ENCODE data around the gene FAM81A. TPM values are rescaled to one million over a fixed set of nuclear protein-coding genes. Genes with fewer than 3 reads are reported as not detected.

The FAM81A gene
- total and polyA plus RNA-seq, 4 donors, result under 0.01 to 0.13 (median 0.07) TPM

DNA sequence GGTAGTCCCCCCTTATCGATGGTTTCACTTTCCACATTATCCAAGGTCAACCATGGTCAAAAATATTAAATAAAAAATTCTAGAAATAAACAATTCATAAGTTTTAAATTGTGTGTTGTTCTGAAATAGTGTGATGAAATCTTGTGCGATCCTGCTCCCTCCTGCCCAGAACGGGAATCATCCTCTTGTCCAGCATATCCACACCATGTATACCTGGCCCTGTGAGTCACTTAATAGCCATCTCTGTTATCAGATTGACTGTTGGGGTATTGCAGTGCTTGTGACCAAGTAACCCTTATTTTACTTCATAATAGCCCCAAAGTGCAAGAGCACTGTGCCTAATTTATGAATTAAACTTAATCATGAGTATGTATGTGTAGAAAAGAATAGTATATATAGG is 19.1 kb downstream of the FAM81A start:
- no peak overlapping the region for H3K27ac ChIP-seq (ENCODE audit: low read depth in 1 of 2, low read length in 2 of 2)

More for the DNA sequence above, 19.1 kb downstream of the FAM81A start:
- Histone ChIP-seq H3K4me3 (ENCODE audit: low read depth in 1 of 3, low read length in 3 of 3) (no peak overlapping the region), H3K9ac (ENCODE audit: low read depth in 1 of 2, low read length in 2 of 2) (no peak overlapping the region), H3K9me3 (ENCODE audit: control insufficient read depth in 4 of 4, low read length in 3 of 4) (peaks cover 0 to 3% (median 0%) of the 10 kb centered on the region in 4 donors), H3K4me1 (ENCODE audit: control insufficient read depth in 4 of 4, insufficient read depth in 4 of 4, low read length in 3 of 4) (no peaks in the 10 kb centered on the region), H3K36me3 (ENCODE audit: control insufficient read depth in 4 of 4, insufficient read depth in 3 of 4, low read depth in 1 of 4, low read length in 3 of 4) (no peaks in the 10 kb centered on the region), H3K27me3 (ENCODE audit: control insufficient read depth in 4 of 4, insufficient read depth in 4 of 4, low read length in 3 of 4) (no peaks in the 10 kb centered on the region)
- TF ChIP-seq RXRA (IDR thresholded peaks at IDR 0.05) (no peak), CTCF (IDR thresholded peaks at IDR 0.05; ENCODE audit: low read depth, low read length, missing input control) (no peak), NR2F2 (IDR thresholded peaks at IDR 0.05) (no peak), REST (IDR thresholded peaks at IDR 0.05) (no peak), YY1 (IDR thresholded peaks at IDR 0.05) (no peak), EGR1 (IDR thresholded peaks at IDR 0.05; ENCODE audit: low read depth in 2 of 2) (no peak), HNF4A (conservative IDR thresholded peaks at IDR 0.05) (no peak), GABPA (IDR thresholded peaks at IDR 0.05 in 1 of 2, conservative IDR thresholded peaks at IDR 0.05 in 1 of 2) (no peak), FOXA2 (IDR thresholded peaks at IDR 0.05) (no peak), JUND (IDR thresholded peaks at IDR 0.05) (no peak)
- TF ChIP-seq, protein P1, sequence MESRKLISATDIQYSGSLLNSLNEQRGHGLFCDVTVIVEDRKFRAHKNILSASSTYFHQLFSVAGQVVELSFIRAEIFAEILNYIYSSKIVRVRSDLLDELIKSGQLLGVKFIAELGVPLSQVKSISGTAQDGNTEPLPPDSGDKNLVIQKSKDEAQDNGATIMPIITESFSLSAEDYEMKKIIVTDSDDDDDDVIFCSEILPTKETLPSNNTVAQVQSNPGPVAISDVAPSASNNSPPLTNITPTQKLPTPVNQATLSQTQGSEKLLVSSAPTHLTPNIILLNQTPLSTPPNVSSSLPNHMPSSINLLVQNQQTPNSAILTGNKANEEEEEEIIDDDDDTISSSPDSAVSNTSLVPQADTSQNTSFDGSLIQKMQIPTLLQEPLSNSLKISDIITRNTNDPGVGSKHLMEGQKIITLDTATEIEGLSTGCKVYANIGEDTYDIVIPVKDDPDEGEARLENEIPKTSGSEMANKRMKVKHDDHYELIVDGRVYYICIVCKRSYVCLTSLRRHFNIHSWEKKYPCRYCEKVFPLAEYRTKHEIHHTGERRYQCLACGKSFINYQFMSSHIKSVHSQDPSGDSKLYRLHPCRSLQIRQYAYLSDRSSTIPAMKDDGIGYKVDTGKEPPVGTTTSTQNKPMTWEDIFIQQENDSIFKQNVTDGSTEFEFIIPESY (IDR thresholded peaks at IDR 0.05), result no peak
- TF ChIP-seq, protein P2, sequence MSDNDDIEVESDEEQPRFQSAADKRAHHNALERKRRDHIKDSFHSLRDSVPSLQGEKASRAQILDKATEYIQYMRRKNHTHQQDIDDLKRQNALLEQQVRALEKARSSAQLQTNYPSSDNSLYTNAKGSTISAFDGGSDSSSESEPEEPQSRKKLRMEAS (IDR thresholded peaks at IDR 0.05), result no peak
- DNase-seq (ENCODE audit: low spot score), result no peak
- whole genome bisulfite sequencing, result 85% methylated on average over 3 of the region's 3 CpGs

All from liver (tissue), 9 donors.